Thoracic aorta (tissue), 2 donors: ENCODE results near the gene TMEM100. TPM values are rescaled to one million over a fixed set of nuclear protein-coding genes. Genes with fewer than 3 reads are reported as not detected.

ENCODE experiments used
- ATAC-seq: fragments of 150-250 bp; one replicate; pipeline ENCODE4 v1.8.0; 2017; ENCODE audit warnings: low read depth; ENCODE audit not compliant: insufficient number of reproducible peaks, low FRiP score
- DNase-seq: peaks from one replicate; pipeline ENCODE4 v3.0.0-alpha.2; 2020; ENCODE audit warnings: low spot score
- H3K27ac ChIP-seq, 2 donors: fragments of 200-600 bp; sonication (generic); 1 replicate in 1 of 2; 2 replicates in 1 of 2; pipeline ENCODE4 v1.5.1; 2016; ENCODE audit warnings: mild to moderate bottlenecking in 2 of 2, moderate library complexity in 2 of 2
- H3K27me3 ChIP-seq: fragments of 200-600 bp; sonication (generic); replicated peaks from 2 replicates; pipeline ENCODE4 v1.6.0; 2016; ENCODE audit warnings: mild to moderate bottlenecking; ENCODE audit not compliant: insufficient read depth
- H3K36me3 ChIP-seq: fragments of 200-600 bp; sonication (generic); one replicate; pipeline ENCODE4 v1.5.1; 2016
- H3K4me1 ChIP-seq, 2 donors: fragments of 200-600 bp; sonication (generic); 1 replicate in 1 of 2; 2 replicates in 1 of 2; pipeline versions ENCODE4 v1.5.1 to v1.6.0; 2016; ENCODE audit warnings: low read depth in 2 of 2, mild to moderate bottlenecking in 1 of 2; ENCODE audit not compliant: control insufficient read depth in 1 of 2
- H3K4me3 ChIP-seq: fragments of 200-600 bp; sonication (generic); 2 replicates; pipeline ENCODE4 v1.5.1; 2016; ENCODE audit warnings: mild to moderate bottlenecking
- H3K9me3 ChIP-seq: fragments of 200-600 bp; sonication (generic); 2 replicates; pipeline ENCODE4 v1.5.1; 2016
- CTCF ChIP-seq: fragments of 200-600 bp; sonication (generic); IDR thresholded peaks from one replicate; pipeline ENCODE4 v1.5.1; 2019; ENCODE audit warnings: antibody characterized with exemption
- total RNA-seq, 2 donors: library from RNA; depleted of rRNA; stranded (reverse); fragments of >200 nt; gene quantifications; one replicate each; pipeline versions ENCODE4 v1.1.0 to v1.2.3, GENCODE V29; 2016

TMEM100 gene
- total RNA-seq, 2 donors from 2014 or later = 2.2 to 10.7 TPM

DNA sequence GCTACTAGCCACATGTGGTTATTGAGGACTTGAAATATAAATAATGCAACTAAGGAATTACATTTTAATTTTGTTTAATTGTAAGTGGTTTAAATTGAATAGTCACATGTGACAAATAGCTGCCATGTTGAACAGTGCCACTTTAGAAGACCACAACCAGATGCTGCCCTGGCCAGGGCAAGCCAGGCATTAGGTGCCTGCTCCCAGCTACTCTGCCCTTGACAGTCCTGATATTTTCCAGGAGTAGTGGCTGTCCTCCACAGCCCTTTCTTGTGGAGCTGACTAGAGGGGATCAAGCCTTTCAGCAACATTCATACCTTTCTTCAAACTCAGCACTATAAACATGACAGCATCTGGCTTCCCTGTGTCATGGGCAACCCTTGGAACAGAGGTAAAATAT, 31.0 kb downstream of the TMEM100 start:
- H3K4me1 ChIP-seq = no peaks in the 10 kb centered on the region
- TF ChIP-seq CTCF = no peak
- H3K36me3 ChIP-seq = no peaks in the 10 kb centered on the region
- H3K27ac ChIP-seq = no peak overlapping the region
- H3K9me3 ChIP-seq = no peaks in the 10 kb centered on the region
- DNase-seq (no peak), ATAC-seq (no peak)
- H3K27me3 ChIP-seq = no peaks in the 10 kb centered on the region
- no peak overlapping the region for H3K4me3 ChIP-seq

- Histone ChIP-seq H3K27ac (no peak overlapping the region), H3K27me3 (no peaks in the 10 kb centered on the region), H3K36me3 (no peaks in the 10 kb centered on the region), H3K9me3 (no peaks in the 10 kb centered on the region), H3K4me3 (no peak overlapping the region), H3K4me1 (no peaks in the 10 kb centered on the region)
- no peak for TF ChIP-seq CTCF
- ATAC-seq (no peak), DNase-seq (no peak)
These were observed 32.6 kb downstream of the TMEM100 start for GRCh38 chr17:55690105-55690508.

DNA sequence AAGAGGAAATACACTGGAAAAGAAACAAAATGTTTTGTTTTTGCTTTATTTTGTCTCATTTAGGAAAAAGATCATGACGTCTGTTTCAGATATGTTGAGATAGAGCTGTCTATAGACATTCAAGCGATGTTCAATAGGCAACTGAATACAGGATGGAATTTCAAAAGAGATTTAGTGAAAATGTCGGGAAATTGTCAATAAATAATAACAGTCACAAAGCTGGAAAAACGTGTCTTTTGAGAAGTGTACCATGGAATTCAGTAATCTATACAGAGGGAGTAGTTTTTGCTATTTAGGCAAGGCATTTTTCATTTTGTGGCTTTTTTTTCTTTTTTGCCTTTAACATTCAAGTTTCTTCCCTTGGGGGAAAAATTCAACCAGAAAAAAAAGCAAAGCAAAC, 33.0 kb downstream of the TMEM100 start:
- TF ChIP-seq CTCF = no peak
- DNase-seq = no peak
- H3K4me3 ChIP-seq = no peak overlapping the region
- no peaks in the 10 kb centered on the region for H3K9me3 ChIP-seq
- ATAC-seq = no peak
- H3K4me1 ChIP-seq = no peaks in the 10 kb centered on the region
- no peaks in the 10 kb centered on the region for H3K27me3 ChIP-seq
- H3K27ac ChIP-seq = no peak overlapping the region
- no peaks in the 10 kb centered on the region for H3K36me3 ChIP-seq

DNA sequence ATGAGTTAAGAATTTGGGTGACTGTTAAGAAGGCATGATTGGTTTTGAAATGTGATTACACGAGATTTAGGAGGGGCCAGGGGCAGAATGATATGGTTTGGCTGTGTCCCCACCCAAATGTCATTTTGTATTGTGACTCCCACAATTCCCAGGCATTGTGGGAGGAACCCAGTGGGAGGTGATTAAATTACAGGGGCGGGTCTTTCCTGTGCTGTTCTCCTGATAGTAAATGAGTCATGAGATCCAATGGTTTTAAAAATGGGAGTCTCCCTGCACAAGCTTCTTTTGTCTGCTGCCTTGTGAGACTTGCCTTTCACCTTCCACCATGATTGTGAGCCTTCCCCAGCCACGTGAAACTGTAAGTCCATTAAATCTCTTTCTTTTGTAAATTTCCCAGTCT, 34.6 kb downstream of the TMEM100 start:
- no peaks in the 10 kb centered on the region for H3K9me3 ChIP-seq
- TF ChIP-seq CTCF = no peak
- no peak for DNase-seq
- no peaks in the 10 kb centered on the region for H3K4me1 ChIP-seq
- H3K27me3 ChIP-seq = no peaks in the 10 kb centered on the region
- ATAC-seq = no peak
- H3K36me3 ChIP-seq = no peaks in the 10 kb centered on the region
- no peak overlapping the region for H3K27ac ChIP-seq
- no peak overlapping the region for H3K4me3 ChIP-seq

DNA sequence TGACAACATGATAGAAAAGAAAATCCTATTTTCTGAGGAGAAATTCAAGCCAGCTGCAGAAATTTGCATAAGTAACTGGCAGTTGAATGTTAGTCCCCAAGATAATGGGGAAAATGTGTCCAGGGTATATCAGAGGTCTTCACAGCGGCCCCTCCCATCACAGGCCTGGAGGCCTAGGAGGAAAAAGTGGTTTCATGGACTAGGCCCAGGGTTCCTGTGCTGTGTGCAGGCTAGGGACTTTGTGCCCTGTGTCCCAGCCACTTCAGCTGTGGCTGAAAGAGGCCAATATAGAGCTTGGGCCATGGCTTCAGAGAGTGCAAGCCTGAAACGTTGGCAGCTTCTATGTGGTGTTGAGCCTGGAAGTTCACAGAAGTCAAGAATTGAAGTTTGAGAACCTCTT, 35.6 kb downstream of the TMEM100 start:
- TF ChIP-seq CTCF = no peak
- Histone ChIP-seq H3K4me1 (no peaks in the 10 kb centered on the region), H3K27me3 (no peaks in the 10 kb centered on the region), H3K4me3 (no peak overlapping the region), H3K36me3 (no peaks in the 10 kb centered on the region), H3K9me3 (no peaks in the 10 kb centered on the region), H3K27ac (no peak overlapping the region)
- DNase-seq (no peak), ATAC-seq (no peak)
